Measurements from ENCODE around the gene SH3RF3.

- TF ChIP-seq CTCF (IDR thresholded peaks at IDR 0.05): no peak
- no peak for TF ChIP-seq POLR2A (IDR thresholded peaks at IDR 0.05)
Observed at GRCh38 chr2:109234355-109234754, 105.3 kb downstream of the SH3RF3 start.
